Measurements from ENCODE around the gene IFNL3. TPM values are rescaled to one million over a fixed set of nuclear protein-coding genes. Genes with fewer than 3 reads are reported as not detected.
A peak's percentile ranks its signal among the peaks of the same experiment; 100 is the strongest.
"Not testable (repeated sequence)": the region's sequence is repeated elsewhere in the genome, so short reads cannot be mapped to it uniquely, and the experiment has no call there.

IFNL3 gene
- total RNA-seq, 1 experiment from 2014 or later = not detected

DNA sequence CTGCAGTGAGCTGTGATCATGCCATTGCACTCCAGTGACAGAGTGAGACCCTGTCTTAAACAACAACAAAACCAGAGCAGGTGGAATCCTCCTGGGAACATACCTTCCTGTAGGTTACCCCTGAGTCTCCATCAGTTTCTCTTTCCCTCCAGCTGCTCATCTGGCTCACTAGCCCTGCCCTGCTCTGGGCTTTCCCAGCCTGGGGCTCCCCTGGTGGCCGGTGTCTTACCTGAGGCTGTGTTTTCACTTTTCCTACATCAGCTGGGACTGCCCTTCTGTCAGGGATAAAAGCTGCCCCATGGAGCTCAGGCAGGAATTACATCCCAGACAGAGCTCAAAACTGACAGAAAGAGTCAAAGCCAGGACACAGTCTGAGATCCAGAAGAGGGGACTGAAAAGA is 23.3 kb upstream of the IFNL3 start, which contains the start of gene IFNL2:
TSS of gene IFNL2 (plus strand) at position 312 of the 400 bp plus-strand sequence. CDS start 173 bp downstream, outside the sequence.
- DNase-seq; BruUV-seq (replicated peaks); H3K4me2 ChIP-seq (ENCODE audit: low read length); H4K20me1 ChIP-seq (ENCODE audit: low read length); H3F3A ChIP-seq (ENCODE audit: low read length, unreplicated experiment); H2AFZ ChIP-seq (ENCODE audit: low read length); POLR2A ChIA-PET (ENCODE audit: unreplicated experiment); H3K9ac ChIP-seq (ENCODE audit: low read length); H3K79me2 ChIP-seq (ENCODE audit: low read length); H3K36me3 ChIP-seq (ENCODE audit: low read depth, low read length); H3K9me3 ChIP-seq (ENCODE audit: low read length); H3K27me3 ChIP-seq (ENCODE audit: low read length); intact Hi-C loops (cut with micrococcal nuclease); H3K4me3 ChIP-seq (ENCODE audit: low read length); H3K27ac ChIP-seq (ENCODE audit: low read length); H3K4me1 ChIP-seq (ENCODE audit: insufficient read depth, low read length); H3K9me2 ChIP-seq (replicated peaks; ENCODE audit: low read length): not testable (repeated sequence)
- ATAC-seq = peak; percentile 79
- CTCF ChIA-PET = interaction anchor here (0.6 kb wide), 1 partner anchor 58 kb away, joined by 7 read pairs; no protein-coding TSS in a partner anchor

DNA sequence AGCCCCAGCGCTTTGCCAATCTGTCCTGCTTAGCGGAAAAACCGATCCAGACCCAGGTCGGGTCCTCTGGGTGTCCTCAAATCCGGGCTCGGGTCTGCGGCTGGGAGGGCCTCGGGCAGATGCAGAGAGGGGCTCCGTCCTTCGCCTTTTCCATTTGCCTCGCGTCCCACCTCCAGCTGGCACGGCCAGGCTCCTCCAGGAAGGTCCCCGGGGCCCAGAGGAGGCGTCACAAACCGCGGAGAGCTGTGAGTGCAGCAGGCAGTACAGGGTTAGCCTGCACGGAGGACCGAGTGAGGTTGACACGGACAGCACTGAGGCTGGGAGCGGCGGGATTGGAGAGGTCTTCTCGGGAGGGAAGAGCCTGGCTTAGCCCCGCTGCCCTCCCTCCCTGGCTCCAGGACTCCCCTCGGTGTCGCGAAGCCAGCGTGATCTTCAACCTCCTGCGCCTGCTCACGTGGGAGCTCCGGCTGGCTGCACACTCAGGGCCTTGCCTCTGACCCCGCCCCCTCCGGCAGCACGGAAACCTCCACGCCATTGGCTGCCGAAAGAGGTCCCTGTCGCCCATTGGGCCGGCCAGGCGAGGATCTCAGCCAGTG is 20.6 kb upstream of the IFNL3 start:
- no peak overlapping the region for H3K4me2 ChIP-seq (ENCODE audit: low read length)
- no peak overlapping the region for H3K4me3 ChIP-seq (ENCODE audit: low read length)
- CTCF ChIA-PET = no interaction called here
- H3K36me3 ChIP-seq (ENCODE audit: low read depth, low read length) = no peaks in the 10 kb centered on the region
- intact Hi-C loops (cut with micrococcal nuclease) = no loop called here
- TF ChIP-seq CTCF (conservative IDR thresholded peaks at IDR 0.05; ENCODE audit: low read depth, low read length) (no peak), EZH2phosphoT487 (IDR thresholded peaks at IDR 0.05; ENCODE audit: borderline replicate concordance, low read length) (no peak), EZH2 (IDR thresholded peaks at IDR 0.05; ENCODE audit: low read length, unreplicated experiment) (no peak)
- no peak overlapping the region for H3K9ac ChIP-seq (ENCODE audit: low read length)
- POLR2A ChIA-PET (ENCODE audit: unreplicated experiment) = no interaction called here
- no TSS peak for BruUV-seq (replicated peaks)
- DNase-seq = no peak
- no peaks in the 10 kb centered on the region for H4K20me1 ChIP-seq (ENCODE audit: low read length)
- no peaks in the 10 kb centered on the region for H3K4me1 ChIP-seq (ENCODE audit: insufficient read depth, low read length)
- ATAC-seq = no peak
- H3K27ac ChIP-seq (ENCODE audit: low read length) = no peak overlapping the region
- H3K27me3 ChIP-seq (ENCODE audit: low read length) = no peaks in the 10 kb centered on the region
- H3F3A ChIP-seq (ENCODE audit: low read length, unreplicated experiment) = no peaks in the 10 kb centered on the region
- no peaks in the 10 kb centered on the region for H3K79me2 ChIP-seq (ENCODE audit: low read length)
- no peak overlapping the region for H2AFZ ChIP-seq (ENCODE audit: low read length)
- no peaks in the 10 kb centered on the region for H3K9me3 ChIP-seq (ENCODE audit: low read length)
- H3K9me2 ChIP-seq (replicated peaks; ENCODE audit: low read length) = no peaks in the 10 kb centered on the region

GRCh38 chr19:39264306-39265290 is 19.8 kb upstream of the IFNL3 start:
- H3F3A ChIP-seq (ENCODE audit: low read length, unreplicated experiment) = no peaks in the 10 kb centered on the region
- no peak overlapping the region for H3K27ac ChIP-seq (ENCODE audit: low read length)
- no peaks in the 10 kb centered on the region for H4K20me1 ChIP-seq (ENCODE audit: low read length)
- ATAC-seq = no peak
- no peak overlapping the region for H2AFZ ChIP-seq (ENCODE audit: low read length)
- TF ChIP-seq EZH2 (IDR thresholded peaks at IDR 0.05; ENCODE audit: low read length, unreplicated experiment) (no peak), CTCF (conservative IDR thresholded peaks at IDR 0.05; ENCODE audit: low read depth, low read length) (no peak), EZH2phosphoT487 (IDR thresholded peaks at IDR 0.05; ENCODE audit: borderline replicate concordance, low read length) (no peak)
- intact Hi-C loops (cut with micrococcal nuclease) = no loop called here
- no peak overlapping the region for H3K9ac ChIP-seq (ENCODE audit: low read length)
- DNase-seq = no peak
- H3K4me1 ChIP-seq (ENCODE audit: insufficient read depth, low read length) = no peaks in the 10 kb centered on the region
- no peak overlapping the region for H3K4me3 ChIP-seq (ENCODE audit: low read length)
- H3K27me3 ChIP-seq (ENCODE audit: low read length) = peaks cover 5% of the 10 kb centered on the region; the same call in 1 of the 2 replicates
- POLR2A ChIA-PET (ENCODE audit: unreplicated experiment) = no interaction called here
- CTCF ChIA-PET = no interaction called here
- H3K4me2 ChIP-seq (ENCODE audit: low read length) = no peak overlapping the region
- H3K9me3 ChIP-seq (ENCODE audit: low read length) = no peaks in the 10 kb centered on the region
- H3K79me2 ChIP-seq (ENCODE audit: low read length) = no peaks in the 10 kb centered on the region
- no TSS peak for BruUV-seq (replicated peaks)
- no peaks in the 10 kb centered on the region for H3K9me2 ChIP-seq (replicated peaks; ENCODE audit: low read length)
- no peaks in the 10 kb centered on the region for H3K36me3 ChIP-seq (ENCODE audit: low read depth, low read length)

All from PC-3 (cell line).